GM21515 (cell line): ENCODE results near the gene PSMC4.
"Not testable (repeated sequence)": the region's sequence is repeated elsewhere in the genome, so short reads cannot be mapped to it uniquely, and the experiment has no call there.

Experiments
- ATAC-seq: cut with Tn5 transposase; IDR thresholded peaks from one replicate; pipeline ENCODE4 v1.9.1; 2021; ENCODE audit not compliant: unreplicated experiment

The PSMC4 gene

DNA sequence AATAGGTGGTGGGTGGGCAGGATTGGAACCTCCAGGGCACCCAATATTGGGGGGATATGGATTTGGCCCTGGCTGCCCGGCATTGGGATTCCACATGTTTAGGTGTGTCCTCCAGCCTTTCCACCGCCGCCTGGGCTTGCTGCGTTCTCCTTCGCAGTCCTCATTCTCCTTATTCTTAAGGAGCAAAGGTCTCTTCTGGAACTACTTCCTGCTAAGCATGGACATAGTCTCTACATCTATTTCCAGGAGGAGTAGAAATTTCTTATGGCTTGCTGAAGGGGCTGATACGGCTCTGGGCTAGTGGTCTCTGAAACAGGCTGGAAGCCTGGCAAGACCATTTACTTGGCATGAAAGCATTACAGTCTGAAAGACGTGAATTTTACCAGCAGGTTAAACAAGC is 27.4 kb upstream of the PSMC4 start:
- no peak for ATAC-seq

DNA sequence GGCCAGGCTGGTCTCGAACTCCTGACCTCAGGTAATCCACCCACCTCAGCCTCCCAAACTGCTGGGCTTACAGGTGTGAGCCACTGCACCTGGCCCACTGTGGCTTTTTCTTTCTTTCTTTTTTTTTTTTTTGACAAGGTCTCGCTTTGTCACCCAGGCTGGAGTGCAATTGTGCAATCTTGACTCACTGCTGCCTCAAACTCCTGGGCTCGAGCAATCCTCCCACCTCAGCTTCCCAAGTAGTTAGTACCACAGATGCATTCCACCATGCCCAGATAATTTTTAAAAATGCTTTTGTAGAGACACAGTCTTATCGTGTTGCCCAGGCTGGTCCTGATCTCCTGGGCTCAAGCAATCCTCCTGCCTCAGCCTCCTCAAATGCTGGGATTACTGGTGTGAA is 24.4 kb upstream of the PSMC4 start:
- no peak for ATAC-seq

DNA sequence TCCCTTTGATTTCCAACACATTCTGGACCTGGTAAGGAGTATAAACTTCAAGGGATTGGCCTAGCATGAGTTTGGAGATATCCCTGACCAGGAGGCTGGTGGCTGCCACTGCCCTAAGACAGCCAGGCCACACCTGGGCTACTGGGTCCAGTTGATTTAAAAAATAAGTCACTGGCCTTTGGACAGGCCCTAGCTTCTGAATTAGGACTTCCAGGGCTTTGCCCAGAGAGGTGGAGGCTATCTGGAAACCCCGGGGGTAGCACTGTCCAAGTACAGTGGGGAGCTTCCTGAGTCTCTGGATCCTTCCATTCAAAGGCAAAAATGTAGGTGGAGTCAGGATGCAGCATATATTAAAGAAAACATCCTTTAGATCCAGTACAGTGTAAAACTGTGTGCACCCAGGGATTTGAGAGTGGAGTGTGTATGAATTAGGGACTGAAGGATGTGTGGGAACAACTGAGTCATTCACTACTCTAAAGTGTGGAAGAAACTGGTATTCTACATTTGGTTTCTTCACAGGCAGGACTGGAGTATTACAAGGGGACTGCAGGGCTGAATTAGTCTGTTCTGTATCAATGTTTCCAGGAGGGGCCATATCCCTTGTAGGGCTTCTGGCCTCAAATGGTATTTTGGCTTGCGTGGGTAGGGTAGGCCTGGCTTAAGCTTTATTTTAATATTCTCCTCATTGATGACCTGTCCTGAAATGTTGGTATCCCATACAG is 21.8 kb upstream of the PSMC4 start:
- ATAC-seq, result no peak

DNA sequence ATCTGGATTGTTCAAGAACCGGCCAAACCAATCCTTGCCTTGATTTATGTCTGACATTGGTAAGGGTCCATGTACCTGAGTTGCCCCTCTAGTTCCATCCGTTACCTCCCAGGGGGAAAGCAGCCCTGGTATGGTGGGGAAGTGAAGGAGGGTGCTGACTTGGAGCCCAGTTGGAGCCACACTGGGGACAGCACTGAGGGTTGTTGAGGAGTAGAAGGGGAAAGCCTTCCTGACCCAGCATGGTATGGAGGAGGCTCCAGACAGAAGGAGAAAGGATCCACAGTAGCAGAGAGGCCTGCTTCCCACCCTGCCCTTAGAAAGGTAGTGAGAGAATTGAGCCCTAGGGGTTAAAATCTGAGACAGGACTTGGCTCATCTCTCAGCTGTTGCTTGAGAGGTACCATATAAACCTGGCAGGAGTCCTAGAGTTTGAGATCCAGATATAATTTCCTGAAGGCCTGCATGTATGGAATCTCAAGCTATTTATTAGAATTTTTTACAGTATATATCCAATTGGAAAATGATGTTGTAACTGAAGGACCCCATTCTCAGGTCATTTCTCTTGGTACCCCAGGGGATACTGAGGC is 19.8 kb upstream of the PSMC4 start:
- ATAC-seq, result no peak

DNA sequence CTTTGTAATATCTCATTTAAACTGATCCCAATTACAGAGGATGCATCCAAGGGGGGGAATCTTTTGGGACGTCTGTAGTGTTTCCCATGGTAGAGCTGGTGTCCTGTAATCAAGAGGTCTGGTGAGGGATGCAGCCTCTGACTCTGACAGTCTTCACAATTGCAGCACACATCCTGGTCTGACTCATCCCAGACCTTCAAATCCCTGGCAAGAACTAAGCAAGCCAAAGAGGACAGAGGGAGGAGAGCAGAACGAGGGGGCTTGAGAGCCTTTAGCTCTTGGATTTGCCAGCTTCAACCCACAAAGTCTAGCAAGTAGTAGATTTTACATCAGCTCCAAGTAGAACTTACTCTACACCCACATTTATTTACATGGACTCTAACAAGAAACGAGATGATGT is 19.3 kb upstream of the PSMC4 start:
- no peak for ATAC-seq

DNA sequence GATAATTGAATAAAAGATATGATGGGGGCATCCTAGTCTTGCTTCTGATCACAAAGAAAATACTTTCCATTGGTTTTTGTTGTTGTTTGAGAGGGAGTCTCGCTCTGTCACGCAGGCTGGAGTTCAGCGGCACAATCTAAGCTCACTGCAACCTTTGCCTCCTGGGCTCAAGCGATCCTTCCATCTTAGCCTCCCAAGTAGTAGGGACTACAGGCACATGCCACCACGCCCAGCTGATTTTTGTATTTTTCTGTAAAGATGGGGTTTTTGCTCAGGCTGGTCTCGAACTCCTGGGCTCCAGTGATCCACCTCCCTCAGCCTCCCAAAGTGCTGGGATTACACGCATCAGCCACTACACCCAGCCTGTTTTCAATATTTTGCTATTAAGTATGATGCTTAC is 17.1 kb upstream of the PSMC4 start:
- ATAC-seq, result no peak

DNA sequence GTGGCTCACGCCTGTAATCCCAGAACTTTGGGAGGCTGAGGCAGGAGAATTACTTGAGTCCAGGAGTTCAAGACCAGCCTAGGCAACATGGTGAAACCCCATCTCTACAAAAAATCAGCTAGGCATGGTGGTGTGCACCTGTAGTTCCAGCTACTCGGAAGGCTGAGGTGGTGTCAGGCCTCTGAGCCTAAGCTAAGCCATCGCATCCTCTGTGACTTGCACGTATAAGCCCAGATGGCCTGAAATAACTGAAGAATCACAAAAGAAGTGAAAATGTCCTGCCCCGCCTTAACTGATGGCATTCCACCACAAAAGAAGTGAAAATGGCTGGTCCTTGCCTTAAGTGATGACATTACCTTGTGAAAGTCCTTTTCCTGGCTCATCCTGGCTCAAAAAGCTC is 13.1 kb upstream of the PSMC4 start:
- not testable (repeated sequence) for ATAC-seq

DNA sequence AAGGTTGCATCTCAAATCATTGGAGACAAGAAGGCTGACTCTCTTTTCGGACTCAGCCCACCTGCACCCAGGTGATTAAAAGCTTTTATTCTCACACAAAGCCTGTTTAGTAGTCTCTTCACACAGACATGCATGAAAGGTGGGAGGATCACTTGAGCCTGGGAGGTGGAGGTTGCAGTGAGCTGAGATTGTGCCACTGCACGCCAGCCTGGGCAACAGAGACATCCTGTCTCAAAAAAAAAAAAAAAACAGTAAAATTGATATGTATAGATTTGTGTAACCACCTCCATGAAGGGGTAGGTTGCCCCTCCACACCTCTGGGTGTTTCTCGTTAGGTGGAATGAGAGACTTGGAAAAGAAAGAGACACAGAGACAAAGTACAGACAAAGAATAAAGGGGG is 12.0 kb upstream of the PSMC4 start:
- not testable (repeated sequence) for ATAC-seq

DNA sequence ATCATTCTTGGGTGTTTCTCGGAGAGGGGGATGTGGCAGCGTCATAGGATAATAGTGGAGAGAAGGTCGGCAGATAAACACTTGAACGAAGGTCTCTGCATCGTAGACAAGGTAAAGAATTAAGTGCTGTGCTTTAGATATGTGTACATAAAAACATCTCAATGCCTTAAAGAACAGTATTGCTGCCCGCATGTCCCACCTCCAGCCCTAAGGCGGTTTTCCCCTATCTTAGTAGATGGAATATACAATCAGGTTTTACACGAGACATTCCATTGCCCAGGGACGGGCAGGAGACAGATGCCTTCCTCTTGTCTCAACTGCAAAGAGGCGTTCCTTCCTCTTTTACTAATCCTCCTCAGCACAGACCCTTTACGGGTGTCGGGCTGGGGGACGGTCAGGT is 11.6 kb upstream of the PSMC4 start:
- not testable (repeated sequence) for ATAC-seq

DNA sequence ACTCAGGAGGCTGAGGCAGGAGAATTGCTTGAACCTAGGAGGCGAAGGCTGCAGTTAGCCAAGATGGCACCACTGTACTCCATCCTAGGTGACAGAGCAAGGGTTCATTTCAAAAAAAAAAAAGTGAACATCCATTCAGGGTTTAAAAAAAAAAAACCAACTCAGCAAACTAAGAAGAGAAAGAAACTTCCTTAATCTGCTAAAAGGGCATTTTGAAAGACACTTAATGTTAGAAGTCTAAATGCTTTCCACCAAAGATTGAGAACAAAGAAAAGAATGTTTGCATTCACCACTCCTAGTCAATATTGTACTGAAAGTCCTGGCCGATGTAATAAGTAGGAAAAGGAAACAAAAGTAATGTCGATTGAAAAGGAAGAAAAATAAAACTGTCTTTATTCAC is 7.1 kb upstream of the PSMC4 start:
- no peak for ATAC-seq

DNA sequence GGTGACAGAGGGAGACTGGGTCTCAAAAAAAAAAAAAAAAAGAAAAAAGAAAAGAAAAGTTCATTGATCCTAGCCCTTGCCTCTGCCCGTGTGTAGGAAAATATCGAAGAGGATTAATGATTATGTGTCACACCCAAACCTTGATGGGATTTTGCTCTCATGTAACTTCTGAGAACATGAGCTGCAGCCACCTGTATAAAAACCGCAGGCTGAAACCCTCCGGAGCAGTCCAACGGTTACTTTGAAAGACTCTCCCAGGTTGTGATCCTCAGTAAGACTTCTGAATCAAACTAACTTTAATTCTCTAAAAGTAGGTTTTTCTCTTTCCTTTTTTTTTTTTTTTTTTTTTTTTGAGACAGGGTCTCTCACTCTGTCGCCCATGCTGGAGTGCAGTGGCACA is 4.3 kb upstream of the PSMC4 start:
- no peak for ATAC-seq

DNA sequence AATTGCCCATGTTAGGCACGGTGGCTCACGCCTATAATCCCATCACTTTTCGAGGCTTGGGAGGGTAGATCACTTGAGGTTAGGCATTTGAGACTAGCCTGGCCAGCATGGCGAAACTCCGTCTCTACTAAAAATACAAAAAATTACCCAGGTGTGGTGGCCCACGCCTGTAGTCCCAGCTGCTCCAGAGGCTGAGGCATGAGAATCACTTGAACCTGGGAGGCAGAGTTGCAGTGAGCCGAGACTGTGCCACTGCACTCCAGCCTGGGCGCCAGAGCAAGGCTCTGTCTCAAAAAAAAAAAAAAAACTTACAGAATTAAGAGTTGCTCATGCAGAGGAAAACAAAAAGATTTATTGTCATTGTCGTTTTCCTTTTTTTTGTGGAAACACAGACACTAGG is 3.4 kb upstream of the PSMC4 start:
- ATAC-seq, result no peak

DNA sequence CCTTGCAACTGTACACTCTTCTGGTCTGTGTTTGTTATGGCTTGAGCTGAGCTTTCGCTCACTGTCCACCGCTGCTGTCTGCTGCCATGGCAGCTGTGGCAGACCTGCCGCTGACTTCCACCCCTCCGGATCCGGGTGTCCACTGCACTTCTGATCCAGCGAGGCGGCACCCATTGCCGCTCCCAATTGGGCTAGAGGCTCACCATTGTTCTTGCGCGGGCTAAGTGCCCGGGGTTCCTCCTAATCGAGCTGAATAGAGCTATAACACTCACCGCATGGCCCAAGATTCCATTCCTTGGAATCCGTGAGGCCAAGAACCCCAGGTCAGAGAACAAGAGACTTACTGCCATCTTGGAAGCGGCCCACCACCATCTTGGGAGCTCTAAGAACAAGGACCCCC is 2.2 kb upstream of the PSMC4 start:
- ATAC-seq, result no peak

DNA sequence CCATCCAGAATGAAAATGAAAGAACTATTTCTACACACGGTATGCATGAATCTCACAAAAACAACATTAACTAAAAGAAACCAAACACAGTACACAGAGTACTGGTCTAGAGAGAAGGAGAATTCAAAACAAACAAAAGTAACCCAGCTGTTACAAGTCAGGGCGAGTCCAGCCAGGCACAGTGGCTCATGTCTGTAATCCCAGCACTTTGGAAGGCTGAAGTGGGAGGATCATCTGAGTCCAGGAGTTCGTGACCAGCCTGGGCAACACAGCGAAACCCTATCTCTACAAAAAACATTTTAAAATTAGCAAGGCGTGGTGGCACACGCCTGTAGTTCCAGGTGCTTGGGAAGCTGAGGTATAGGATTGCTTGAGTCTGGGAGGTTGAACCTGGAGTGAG is 1.7 kb upstream of the PSMC4 start:
- no peak for ATAC-seq

DNA sequence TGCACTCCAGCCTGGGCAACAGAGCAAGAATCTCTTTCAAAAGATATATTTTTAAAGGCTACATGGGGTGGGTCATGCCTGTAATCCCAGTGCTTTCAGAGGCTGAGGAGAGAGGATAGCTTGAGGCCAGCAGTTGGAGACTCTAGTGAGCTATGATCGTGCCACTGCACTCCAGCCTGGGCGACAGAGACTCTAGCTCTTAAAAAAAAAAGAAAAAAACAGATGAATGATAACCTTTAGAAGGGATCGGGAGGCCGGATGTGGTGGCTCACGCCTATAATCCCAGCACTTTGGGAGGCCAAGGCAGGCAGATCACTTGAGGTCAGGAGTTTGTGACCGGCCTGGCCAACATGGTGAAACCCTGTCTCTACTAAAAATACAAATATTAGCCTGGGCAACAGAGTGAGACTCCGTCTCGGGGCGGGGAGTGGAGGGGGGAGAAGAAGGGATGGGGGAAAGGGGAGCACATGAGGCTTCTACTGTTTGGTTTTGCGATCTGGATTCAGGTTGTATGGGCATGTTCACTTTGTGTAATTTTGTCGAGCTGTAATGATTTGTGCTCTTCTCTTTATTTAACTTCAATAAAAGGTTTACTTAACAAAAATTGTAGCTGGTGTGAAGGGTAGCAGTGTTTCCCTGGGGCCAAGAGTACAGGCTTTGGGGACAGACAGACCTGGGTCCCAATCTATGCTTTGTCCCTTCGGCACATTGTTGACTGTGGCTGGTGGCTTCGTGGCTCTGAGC is 1.1 kb upstream of the PSMC4 start:
- ATAC-seq, result no peak

DNA sequence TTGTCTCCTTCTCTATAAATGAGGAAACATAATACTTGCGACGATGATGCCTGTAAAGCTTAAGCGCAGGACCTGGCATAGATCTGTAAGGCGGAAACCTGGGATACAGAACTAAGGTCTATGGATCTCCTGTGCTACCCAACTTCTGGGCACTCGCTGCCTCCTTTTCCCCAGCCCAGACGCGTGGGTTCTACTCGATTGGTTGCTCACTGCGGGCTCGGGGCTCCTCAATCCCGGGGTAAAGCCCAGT is 615 bp upstream of the PSMC4 start:
- no peak for ATAC-seq

DNA sequence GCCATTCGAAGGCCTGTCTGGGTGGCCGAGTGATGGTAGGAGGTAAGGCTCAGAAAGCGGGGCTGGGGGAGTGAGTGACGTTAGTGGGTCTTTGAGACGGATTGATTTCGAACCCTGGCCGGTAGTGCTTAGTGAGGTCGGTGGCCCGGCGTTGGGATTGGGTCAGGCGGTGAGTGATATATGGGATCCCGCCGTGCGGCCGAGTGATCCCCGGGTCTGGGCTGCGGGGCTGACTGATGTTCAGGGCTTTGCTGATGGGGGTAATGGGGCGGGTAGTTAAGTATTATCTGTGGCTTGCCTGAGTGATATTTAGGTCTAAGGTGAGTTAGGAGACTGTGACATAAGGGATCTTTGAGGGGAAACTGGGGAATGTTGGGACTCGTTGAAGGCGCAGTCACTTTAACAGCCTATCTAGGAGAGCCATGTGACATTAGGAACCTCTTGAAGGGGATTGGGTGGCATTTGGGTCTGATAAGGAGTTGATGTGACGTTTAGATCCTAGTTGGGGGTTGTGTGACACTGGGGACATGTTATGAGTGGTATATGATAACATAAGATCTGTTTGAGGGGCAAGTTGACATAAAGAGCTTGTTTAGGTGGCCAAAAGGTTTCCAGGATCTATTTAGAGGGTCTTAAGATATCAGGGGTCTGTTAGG is 543 bp downstream of the PSMC4 start:
- peak; percentile 1 for ATAC-seq

DNA sequence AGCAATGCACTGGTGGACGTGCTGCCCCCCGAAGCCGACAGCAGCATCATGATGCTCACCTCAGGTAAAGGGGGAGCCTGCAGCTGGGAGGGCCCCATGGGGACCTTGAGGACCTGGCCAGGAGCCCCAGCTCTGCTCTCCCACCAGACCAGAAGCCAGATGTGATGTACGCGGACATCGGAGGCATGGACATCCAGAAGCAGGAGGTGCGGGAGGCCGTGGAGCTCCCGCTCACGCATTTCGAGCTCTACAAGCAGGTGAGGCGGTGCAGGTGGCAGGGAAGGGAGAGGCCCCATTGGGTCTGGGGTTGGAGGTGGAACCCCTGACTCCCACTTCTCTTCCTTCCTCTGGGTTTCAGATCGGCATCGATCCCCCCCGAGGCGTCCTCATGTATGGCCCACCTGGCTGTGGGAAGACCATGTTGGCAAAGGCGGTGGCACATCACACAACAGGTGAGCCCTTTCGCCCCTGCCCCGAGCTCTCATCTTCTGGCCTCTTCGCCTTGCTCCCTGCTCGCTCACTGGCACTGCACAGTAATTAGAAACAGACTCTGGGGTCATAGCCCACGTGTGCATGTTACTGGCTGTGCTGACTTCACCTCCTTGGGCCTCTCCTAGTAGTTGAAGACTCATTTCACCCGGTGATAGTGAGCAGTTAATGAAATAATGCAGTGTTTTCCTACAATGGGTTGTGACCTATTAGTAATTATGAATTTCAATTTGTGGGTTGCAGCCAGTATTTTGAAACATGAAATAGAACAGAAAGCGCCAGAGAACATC is 3.6 kb downstream of the PSMC4 start:
- ATAC-seq, result no peak

DNA sequence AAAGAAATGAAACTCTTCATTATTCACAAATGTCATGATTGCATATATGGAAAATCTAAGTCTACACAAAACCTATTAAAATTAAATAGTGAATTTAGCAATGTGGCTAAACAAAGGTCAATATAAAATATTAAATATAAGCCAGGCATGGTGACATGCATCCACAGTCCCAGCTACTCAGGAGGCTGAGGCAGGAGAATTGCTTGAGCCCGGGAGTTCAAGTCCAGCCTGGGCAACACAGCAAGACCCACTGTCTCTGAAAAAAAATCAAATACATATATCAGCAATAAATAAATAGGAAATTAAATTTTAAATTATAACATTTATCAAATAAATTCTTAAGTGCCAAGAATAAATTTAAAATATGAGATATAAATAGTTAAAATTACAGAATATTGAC is 11.9 kb downstream of the PSMC4 start:
- no peak for ATAC-seq

DNA sequence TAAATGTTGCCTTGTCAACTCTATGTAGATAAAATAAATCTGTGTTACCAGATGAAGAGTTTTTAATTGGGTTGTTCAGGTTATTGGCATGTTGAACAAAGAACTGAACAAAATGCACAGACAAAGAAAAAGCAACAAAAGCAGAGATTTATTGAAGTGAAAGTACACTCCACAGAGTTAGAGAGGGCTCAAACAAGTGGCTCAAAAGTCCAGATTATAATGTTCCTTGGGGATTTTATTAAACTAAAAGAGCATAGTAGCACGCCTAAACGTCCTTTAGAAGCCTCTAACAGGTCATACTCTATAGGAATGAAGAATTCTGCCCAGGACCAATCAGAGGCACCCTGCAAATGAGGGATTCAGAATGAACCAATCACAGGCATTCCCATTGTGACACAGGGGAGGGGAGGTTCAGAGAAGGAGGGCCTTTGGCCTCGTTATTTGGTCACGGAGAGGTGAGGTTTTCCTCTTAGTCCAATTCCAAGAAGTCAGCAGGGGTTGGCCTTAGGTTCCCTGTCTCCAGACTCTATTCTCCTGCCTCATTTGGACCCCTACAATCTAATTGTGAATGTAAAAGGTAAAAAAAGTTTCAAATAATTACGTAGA is 12.8 kb downstream of the PSMC4 start:
- ATAC-seq, result no peak

DNA sequence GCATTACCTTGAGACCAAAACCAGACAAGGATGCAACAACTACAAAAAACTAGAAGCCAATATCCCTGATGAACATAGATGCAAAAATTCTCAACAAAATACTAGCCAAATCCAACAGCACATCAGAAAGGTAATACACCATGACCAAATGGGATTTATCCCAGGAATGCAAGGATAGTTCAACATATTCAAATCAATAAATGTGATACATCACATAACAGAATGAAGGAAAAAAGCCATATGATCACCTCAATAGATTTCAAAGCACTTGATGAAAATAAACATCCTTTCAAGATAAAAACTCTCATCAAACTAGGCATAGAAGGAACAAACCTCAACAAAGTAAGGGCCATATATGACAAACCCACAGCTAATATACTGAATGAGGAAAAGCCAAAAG is 15.7 kb downstream of the PSMC4 start:
- no peak for ATAC-seq
